GM21717 (cell line): ENCODE measurements around the gene BCL11B.

Experiments
- ATAC-seq: cut with Tn5 transposase; IDR thresholded peaks from one replicate; pipeline ENCODE4 v1.9.1; 2021; ENCODE audit warnings: mild to moderate bottlenecking, moderate library complexity; ENCODE audit not compliant: unreplicated experiment

The BCL11B gene

GRCh38 chr14:99185436-99186068 is 86.4 kb downstream of the BCL11B start:
- ATAC-seq: no peak

- ATAC-seq: no peak
These were observed 88.3 kb downstream of the BCL11B start for GRCh38 chr14:99183716-99184115.

- no peak for ATAC-seq
These were observed 88.7 kb downstream of the BCL11B start for GRCh38 chr14:99183311-99183710.

GRCh38 chr14:99182548-99183250 is 89.3 kb downstream of the BCL11B start:
- ATAC-seq: no peak

GRCh38 chr14:99181804-99182520 is 90.0 kb downstream of the BCL11B start:
- ATAC-seq: no peak

- no peak for ATAC-seq
These were observed 90.8 kb downstream of the BCL11B start for GRCh38 chr14:99181241-99181640.

GRCh38 chr14:99179946-99180345 is 92.1 kb downstream of the BCL11B start:
- ATAC-seq: no peak

- ATAC-seq: no peak
These were observed 92.5 kb downstream of the BCL11B start for GRCh38 chr14:99179506-99179905.

- no peak for ATAC-seq
These were observed 93.8 kb downstream of the BCL11B start for GRCh38 chr14:99177886-99178835.

- ATAC-seq: no peak
These were observed 94.8 kb downstream of the BCL11B start for GRCh38 chr14:99177046-99177655.

GRCh38 chr14:99176156-99176945 is 95.6 kb downstream of the BCL11B start:
- no peak for ATAC-seq

- no peak for ATAC-seq
These were observed 96.5 kb downstream of the BCL11B start for GRCh38 chr14:99175331-99176155.

GRCh38 chr14:99174770-99175319 is 97.2 kb downstream of the BCL11B start:
- no peak for ATAC-seq

- ATAC-seq: no peak
These were observed 97.8 kb downstream of the BCL11B start for GRCh38 chr14:99174081-99174769.

GRCh38 chr14:99173506-99173905 is 98.5 kb downstream of the BCL11B start:
- ATAC-seq: no peak

GRCh38 chr14:99173086-99173485 is 98.9 kb downstream of the BCL11B start:
- ATAC-seq: no peak

GRCh38 chr14:99171396-99171795 is 100.6 kb downstream of the BCL11B start:
- ATAC-seq: no peak

GRCh38 chr14:99169776-99170356 is 102.1 kb downstream of the BCL11B start:
- ATAC-seq: no peak
